DND-41 (cell line): ENCODE results near the gene TCF23.

Source experiments
- EZH2 ChIP-seq: IDR thresholded peaks from 3 replicates; pipeline ENCODE4 v1.6.1; 2012; ENCODE audit warnings: borderline replicate concordance, low read depth, mild to moderate bottlenecking, moderate library complexity, low read length, inconsistent platforms; ENCODE audit not compliant: severe bottlenecking
- TF ChIP-seq, protein P1 (sequence below): IDR thresholded peaks from 2 replicates; pipeline ENCODE4 v1.5.1; 2012; ENCODE audit warnings: borderline replicate concordance, low read length, moderate library complexity, mild to moderate bottlenecking; ENCODE audit not compliant: poor library complexity, severe bottlenecking; ENCODE audit errors: extremely low read depth

DNA sequence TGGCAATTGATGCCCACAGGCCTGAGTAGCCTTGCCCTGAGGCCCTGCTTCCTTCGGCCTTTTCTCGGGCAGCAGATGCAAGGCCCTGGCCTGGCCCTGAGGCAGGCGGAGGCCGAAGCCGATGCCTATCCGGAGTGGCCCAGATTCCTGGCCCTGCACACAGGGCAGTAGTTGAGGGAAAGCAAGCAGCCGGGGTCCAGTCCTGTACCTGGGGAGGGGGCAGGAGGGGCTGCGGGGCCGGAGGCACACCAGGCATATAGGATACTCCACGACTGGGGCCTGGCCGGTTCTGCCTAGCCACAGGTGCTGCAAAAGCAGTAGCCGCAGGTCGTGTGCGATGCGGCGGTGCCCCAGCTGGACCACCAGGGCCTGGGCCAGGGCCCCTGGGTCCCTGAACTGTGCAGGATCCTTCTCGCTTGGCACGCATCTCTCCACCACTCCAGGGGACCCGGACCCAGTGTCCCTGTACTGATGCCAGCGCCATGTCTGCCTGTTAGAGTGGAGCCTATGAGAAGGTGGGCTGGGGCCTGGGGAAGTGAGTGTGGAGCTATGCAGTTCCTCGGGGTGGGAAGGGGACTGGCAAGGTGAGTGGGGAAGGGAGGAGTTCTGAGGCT is 11.4 kb upstream of the TCF23 start:
- TF ChIP-seq, protein P1, sequence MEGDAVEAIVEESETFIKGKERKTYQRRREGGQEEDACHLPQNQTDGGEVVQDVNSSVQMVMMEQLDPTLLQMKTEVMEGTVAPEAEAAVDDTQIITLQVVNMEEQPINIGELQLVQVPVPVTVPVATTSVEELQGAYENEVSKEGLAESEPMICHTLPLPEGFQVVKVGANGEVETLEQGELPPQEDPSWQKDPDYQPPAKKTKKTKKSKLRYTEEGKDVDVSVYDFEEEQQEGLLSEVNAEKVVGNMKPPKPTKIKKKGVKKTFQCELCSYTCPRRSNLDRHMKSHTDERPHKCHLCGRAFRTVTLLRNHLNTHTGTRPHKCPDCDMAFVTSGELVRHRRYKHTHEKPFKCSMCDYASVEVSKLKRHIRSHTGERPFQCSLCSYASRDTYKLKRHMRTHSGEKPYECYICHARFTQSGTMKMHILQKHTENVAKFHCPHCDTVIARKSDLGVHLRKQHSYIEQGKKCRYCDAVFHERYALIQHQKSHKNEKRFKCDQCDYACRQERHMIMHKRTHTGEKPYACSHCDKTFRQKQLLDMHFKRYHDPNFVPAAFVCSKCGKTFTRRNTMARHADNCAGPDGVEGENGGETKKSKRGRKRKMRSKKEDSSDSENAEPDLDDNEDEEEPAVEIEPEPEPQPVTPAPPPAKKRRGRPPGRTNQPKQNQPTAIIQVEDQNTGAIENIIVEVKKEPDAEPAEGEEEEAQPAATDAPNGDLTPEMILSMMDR: no peak
- no peak for TF ChIP-seq EZH2
